ENCODE measurements around the gene ASPSCR1.
"Not testable (repeated sequence)": the region's sequence is repeated elsewhere in the genome, so short reads cannot be mapped to it uniquely, and the experiment has no call there.

The ASPSCR1 gene

GRCh38 chr17:82023447-82024241 is 46.2 kb downstream of the ASPSCR1 start:
- no peak for DNase-seq (ENCODE audit: low read depth in 2 of 2)

GRCh38 chr17:82024859-82025258 is 47.4 kb downstream of the ASPSCR1 start:
- no peak for DNase-seq (ENCODE audit: low read depth in 2 of 2)

GRCh38 chr17:82025401-82026107 is 48.1 kb downstream of the ASPSCR1 start:
- no peak for DNase-seq (ENCODE audit: low read depth in 2 of 2)

GRCh38 chr17:82028246-82028645 is 50.8 kb downstream of the ASPSCR1 start:
- no peak for DNase-seq (ENCODE audit: low read depth in 2 of 2)

- DNase-seq (ENCODE audit: low read depth in 2 of 2), result no peak
Observed at GRCh38 chr17:82028966-82029365, 51.5 kb downstream of the ASPSCR1 start.

GRCh38 chr17:82029391-82029790 is 52.0 kb downstream of the ASPSCR1 start:
- DNase-seq (ENCODE audit: low read depth in 2 of 2), result no peak

GRCh38 chr17:82029990-82030469 is 52.6 kb downstream of the ASPSCR1 start:
- no peak for DNase-seq (ENCODE audit: low read depth in 2 of 2)

- peak; percentile 72 to 77 for DNase-seq (ENCODE audit: low read depth in 2 of 2)
Observed at GRCh38 chr17:82030470-82031302, 53.3 kb downstream of the ASPSCR1 start.

- DNase-seq (ENCODE audit: low read depth in 2 of 2), result no peak
Observed at GRCh38 chr17:82031303-82031884, 54.0 kb downstream of the ASPSCR1 start, which contains the start of gene RAC3. RAC3 (plus strand) TSS chr17:82031678; CDS start chr17:82031762, 84 bp downstream.

- no peak for DNase-seq (ENCODE audit: low read depth in 2 of 2)
Observed at GRCh38 chr17:82031885-82032627, 54.6 kb downstream of the ASPSCR1 start.

GRCh38 chr17:82033359-82034085 is 56.1 kb downstream of the ASPSCR1 start:
- no peak for DNase-seq (ENCODE audit: low read depth in 2 of 2)

- DNase-seq (ENCODE audit: low read depth in 2 of 2), result no peak
Observed at GRCh38 chr17:82034371-82035011, 57.1 kb downstream of the ASPSCR1 start.

GRCh38 chr17:82035488-82035887 is 58.1 kb downstream of the ASPSCR1 start:
- no peak for DNase-seq (ENCODE audit: low read depth in 2 of 2)

- no peak for DNase-seq (ENCODE audit: low read depth in 2 of 2)
Observed at GRCh38 chr17:82035956-82036633, 58.7 kb downstream of the ASPSCR1 start.

- DNase-seq (ENCODE audit: low read depth in 2 of 2), result no peak
Observed at GRCh38 chr17:82036634-82037091, 59.2 kb downstream of the ASPSCR1 start.

GRCh38 chr17:82037092-82037888 is 59.9 kb downstream of the ASPSCR1 start, which contains the start of gene DCXR:
DCXR (minus strand) TSS chr17:82037697; CDS start chr17:82037682, 15 bp downstream.
- DNase-seq (ENCODE audit: low read depth in 2 of 2), result peak; percentile 80 to 92

- DNase-seq (ENCODE audit: low read depth in 2 of 2), result no peak
Observed at GRCh38 chr17:82037889-82038195, 60.4 kb downstream of the ASPSCR1 start.

- DNase-seq (ENCODE audit: low read depth in 2 of 2), result not testable (repeated sequence)
Observed at GRCh38 chr17:82038796-82039409, 61.5 kb downstream of the ASPSCR1 start.

Data from stimulated activated CD4-positive, alpha-beta T cell treated with anti-CD3 and anti-CD28 coated beads, Interleukin-1b, Interleukin-23, amount 100 ng/mL, for 4 hours (primary cell).